WI38 (cell line): Measurements from ENCODE around the gene TMEM91.
"Not testable (repeated sequence)": the region's sequence is repeated elsewhere in the genome, so short reads cannot be mapped to it uniquely, and the experiment has no call there.

ENCODE experiments used
- H3K4me3 ChIP-seq: 2 replicates; pipeline ENCODE4 v1.5.1; 2011; ENCODE audit warnings: low read depth, mild to moderate bottlenecking, control low read depth, low read length
- TF ChIP-seq, protein P1 (sequence below): IDR thresholded peaks from 2 replicates; pipeline ENCODE4 v1.5.1; 2012; ENCODE audit warnings: low read depth, mild to moderate bottlenecking, control low read depth, low read length

Gene TMEM91

DNA sequence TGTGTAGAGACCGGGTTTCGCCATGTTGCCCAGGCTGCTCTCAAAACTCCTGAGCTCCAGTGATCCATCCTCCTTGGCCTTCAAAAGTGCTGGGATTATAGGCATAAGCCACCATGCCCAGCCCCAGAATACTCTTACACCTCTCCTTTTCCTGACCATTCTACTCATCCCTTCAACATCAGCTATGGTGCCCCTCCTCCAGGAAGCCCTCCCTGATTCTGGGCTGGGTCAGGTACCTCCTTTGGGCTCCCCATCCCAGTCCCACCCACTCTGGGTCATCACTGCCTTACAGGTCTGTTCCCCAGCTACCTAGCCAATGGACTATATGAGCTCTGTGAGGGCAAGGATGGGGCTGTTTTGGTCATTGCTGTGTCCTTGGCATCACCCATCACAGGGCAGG lies 32.2 kb upstream of the TMEM91 start:
- TF ChIP-seq, protein P1, sequence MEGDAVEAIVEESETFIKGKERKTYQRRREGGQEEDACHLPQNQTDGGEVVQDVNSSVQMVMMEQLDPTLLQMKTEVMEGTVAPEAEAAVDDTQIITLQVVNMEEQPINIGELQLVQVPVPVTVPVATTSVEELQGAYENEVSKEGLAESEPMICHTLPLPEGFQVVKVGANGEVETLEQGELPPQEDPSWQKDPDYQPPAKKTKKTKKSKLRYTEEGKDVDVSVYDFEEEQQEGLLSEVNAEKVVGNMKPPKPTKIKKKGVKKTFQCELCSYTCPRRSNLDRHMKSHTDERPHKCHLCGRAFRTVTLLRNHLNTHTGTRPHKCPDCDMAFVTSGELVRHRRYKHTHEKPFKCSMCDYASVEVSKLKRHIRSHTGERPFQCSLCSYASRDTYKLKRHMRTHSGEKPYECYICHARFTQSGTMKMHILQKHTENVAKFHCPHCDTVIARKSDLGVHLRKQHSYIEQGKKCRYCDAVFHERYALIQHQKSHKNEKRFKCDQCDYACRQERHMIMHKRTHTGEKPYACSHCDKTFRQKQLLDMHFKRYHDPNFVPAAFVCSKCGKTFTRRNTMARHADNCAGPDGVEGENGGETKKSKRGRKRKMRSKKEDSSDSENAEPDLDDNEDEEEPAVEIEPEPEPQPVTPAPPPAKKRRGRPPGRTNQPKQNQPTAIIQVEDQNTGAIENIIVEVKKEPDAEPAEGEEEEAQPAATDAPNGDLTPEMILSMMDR = no peak
- H3K4me3 ChIP-seq = no peak overlapping the region

DNA sequence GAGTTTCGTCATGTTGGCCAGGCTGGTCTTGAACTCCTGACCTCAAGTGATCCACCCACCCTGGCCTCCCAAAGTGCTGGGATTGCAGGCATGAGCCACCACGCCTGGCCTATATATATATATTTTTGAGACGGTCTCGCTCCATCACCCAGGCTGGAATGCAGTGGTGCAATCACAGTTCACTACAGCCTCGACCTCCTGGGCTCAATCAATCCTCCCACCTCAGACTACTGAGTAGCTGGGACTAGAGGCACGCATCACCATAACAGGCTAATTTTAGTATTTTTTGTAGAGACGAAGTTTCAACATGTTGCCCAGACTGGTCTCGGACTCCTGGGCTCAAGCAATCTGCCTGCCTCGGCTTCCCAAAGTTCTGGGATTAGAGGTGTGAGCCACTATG lies 29.4 kb upstream of the TMEM91 start:
- H3K4me3 ChIP-seq = not testable (repeated sequence)

GRCh38 chr19:41350735-41351338 lies 25.5 kb upstream of the TMEM91 start:
- TF ChIP-seq, protein P1 = no peak
- peak overlapping the region; percentile 92 for H3K4me3 ChIP-seq

GRCh38 chr19:41351339-41352245 lies 24.7 kb upstream of the TMEM91 start:
- peak overlapping the region; percentile 92 for H3K4me3 ChIP-seq
- TF ChIP-seq, protein P1 = no peak

GRCh38 chr19:41352279-41352608 lies 24.1 kb upstream of the TMEM91 start:
- H3K4me3 ChIP-seq = peak overlapping the region; percentile 92
- TF ChIP-seq, protein P1 = no peak

GRCh38 chr19:41352609-41353465 lies 23.5 kb upstream of the TMEM91 start:
- TF ChIP-seq, protein P1 = peak; percentile 35; the same call in 1 of the 2 replicates
- peak overlapping the region; percentile 92 for H3K4me3 ChIP-seq

GRCh38 chr19:41353466-41354342 lies 22.6 kb upstream of the TMEM91 start, which contains the start of gene TGFB1:
TGFB1 (minus strand) TSS chr19:41353922; CDS start chr19:41353044, 878 bp downstream.
- TF ChIP-seq, protein P1 = peak; percentile 79
- peak within 1 kb of the TSS; percentile 92 for H3K4me3 ChIP-seq
